AG04449 (cell line): ENCODE results near the gene CFAP119.

Source experiments
- CTCF ChIA-PET: fragments of 350-600 bp; formaldehyde crosslinking; extraction: SDS; loops from one replicate; lab custom pipeline; 2021; ENCODE audit warnings: antibody characterized with exemption; lab: Yijun Ruan, JAX
- POLR2A ChIA-PET: fragments of 400-600, 350-600 bp; formaldehyde crosslinking; extraction: SDS; loops from one replicate; lab custom pipeline; 2020; ENCODE audit warnings: antibody characterized with exemption, inconsistent platforms; lab: Yijun Ruan, JAX
- DNase-seq: peaks from one replicate; pipeline ENCODE4 v3.0.0-alpha.2; 2010; ENCODE audit warnings: low read depth, low spot score
- H3K4me3 ChIP-seq: 2 replicates; pipeline ENCODE4 v1.5.1; 2011; ENCODE audit warnings: low read depth, mild to moderate bottlenecking, control low read depth, low read length
- TF ChIP-seq, protein P1 (sequence below): IDR thresholded peaks from one replicate; pipeline ENCODE4 v1.5.1; 2011; ENCODE audit warnings: mild to moderate bottlenecking, moderate library complexity, low read length, control low read depth, inconsistent platforms; ENCODE audit not compliant: insufficient read depth; ENCODE audit errors: missing control alignments

Gene CFAP119

DNA sequence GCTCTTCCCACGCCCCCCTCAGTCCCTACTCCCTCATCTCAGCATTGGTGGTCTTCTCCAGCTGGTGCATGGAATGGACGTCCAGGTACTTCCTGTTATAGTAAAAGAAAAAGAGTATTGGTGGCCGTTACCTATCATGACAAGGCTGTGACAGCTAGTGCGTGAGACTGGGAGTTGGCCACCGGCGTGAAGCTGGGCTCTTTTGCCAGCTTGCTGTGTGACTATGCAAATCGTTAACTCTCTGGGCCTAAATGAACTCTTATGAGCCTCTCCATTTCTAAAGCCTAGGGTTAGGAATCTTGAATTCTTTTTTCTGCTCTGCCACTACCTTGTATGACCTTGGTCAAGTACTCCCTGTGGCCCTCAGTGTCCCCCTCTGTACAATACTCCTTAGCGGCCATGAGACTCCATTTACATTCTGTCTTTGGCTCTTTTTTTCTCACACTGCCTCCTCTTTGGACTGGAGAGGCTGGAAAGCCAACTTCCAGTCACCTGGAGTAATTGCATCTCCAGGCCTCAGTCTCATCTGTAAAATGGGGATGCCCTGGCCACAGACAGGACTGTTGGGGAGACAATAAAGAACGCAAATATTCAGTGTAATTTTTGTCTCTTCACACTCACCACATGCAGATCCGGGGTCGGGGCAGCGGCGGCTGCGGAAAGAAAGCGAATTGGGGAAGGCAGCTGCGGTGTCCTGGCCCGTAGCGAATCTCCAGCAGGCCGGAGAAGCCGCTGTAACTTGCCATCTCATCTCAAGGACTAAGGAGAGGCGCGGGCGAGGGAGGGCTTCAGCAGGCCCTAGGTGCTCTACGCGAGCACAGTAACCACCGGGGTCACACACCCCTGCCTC is 1.1 kb downstream of the CFAP119 start:
- CTCF ChIA-PET: interaction anchor here (0.7 kb wide), 1 partner anchor 14 kb away, joined by 3 read pairs; no protein-coding TSS in a partner anchor
- H3K4me3 ChIP-seq: peak overlapping the region; percentile 96
- TF ChIP-seq, protein P1, sequence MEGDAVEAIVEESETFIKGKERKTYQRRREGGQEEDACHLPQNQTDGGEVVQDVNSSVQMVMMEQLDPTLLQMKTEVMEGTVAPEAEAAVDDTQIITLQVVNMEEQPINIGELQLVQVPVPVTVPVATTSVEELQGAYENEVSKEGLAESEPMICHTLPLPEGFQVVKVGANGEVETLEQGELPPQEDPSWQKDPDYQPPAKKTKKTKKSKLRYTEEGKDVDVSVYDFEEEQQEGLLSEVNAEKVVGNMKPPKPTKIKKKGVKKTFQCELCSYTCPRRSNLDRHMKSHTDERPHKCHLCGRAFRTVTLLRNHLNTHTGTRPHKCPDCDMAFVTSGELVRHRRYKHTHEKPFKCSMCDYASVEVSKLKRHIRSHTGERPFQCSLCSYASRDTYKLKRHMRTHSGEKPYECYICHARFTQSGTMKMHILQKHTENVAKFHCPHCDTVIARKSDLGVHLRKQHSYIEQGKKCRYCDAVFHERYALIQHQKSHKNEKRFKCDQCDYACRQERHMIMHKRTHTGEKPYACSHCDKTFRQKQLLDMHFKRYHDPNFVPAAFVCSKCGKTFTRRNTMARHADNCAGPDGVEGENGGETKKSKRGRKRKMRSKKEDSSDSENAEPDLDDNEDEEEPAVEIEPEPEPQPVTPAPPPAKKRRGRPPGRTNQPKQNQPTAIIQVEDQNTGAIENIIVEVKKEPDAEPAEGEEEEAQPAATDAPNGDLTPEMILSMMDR: no peak
- POLR2A ChIA-PET: interaction anchor here (0.7 to 2.0 kb wide), 3 partner anchors 13 to 161 kb away, joined by 3 to 9 read pairs (median 8); partner anchors contain the start of gene PHKG2
- DNase-seq: no peak

DNA sequence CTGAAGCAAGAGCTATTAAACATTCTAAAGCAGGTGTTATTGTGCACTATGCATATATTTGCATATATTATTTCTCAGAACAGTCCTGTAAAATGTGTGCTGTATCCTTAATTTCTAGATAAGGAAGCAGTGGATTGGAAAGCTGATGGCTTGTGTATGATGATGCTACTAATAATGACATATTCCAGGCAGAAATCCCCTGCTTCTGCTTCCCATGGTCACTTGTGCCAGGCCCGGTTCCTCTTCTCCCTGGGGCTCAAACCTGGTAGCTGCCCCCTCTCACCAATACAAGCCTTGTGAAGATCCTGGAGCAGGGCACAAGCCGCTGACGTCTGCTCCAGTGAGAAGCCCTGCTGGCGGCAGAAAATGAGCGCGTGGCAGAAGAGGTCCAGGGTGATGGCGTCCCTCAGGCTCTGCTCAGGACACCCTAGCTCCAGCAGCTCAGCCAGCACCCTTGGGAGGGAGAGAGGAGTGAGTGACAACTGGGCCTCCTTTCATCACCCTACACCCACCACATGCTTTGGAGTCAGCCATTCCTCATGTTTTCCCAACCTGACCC is 1.8 kb downstream of the CFAP119 start:
- TF ChIP-seq, protein P1: no peak
- ChIA-PET POLR2A (interaction anchor here (1.4 to 2.0 kb wide), 2 partner anchors 12 to 15 kb away, joined by 8 to 9 read pairs; partner anchors contain the start of gene PHKG2), CTCF (no interaction called here)
- DNase-seq: no peak
- no peak overlapping the region for H3K4me3 ChIP-seq

DNA sequence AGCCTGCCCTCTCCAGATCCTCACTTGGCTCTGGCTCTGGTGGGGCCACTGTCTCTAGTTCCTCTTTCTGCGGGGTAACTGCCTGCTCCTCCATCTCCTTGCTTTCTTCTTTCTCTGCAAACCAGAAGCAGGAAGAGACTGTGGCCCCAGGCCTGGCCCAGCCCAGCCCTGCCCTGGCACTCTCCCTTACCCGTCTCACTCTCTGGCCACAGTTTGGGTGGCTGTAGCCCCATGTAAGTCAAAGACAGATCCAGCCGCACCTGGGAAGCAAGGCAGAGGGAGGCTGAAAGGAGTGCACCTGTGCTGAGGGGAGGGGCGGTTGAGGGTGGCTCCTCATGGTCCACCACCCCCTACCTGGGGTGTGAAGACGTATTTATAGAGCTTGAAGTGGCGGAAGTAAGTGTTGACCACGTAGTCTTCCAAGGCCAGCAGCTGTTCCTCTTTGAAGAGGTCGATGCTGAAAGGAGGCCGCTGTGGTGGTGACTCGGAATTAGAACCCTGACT is 2.8 kb downstream of the CFAP119 start:
- DNase-seq: no peak
- TF ChIP-seq, protein P1: no peak
- ChIA-PET POLR2A (interaction anchor here (2.0 kb wide), 1 partner anchor 16 kb away, joined by 8 read pairs; no protein-coding TSS in a partner anchor), CTCF (interaction anchor here (1.0 kb wide), 2 partner anchors 10 to 55 kb away, joined by 3 read pairs; no protein-coding TSS in a partner anchor)
- H3K4me3 ChIP-seq: no peak overlapping the region

DNA sequence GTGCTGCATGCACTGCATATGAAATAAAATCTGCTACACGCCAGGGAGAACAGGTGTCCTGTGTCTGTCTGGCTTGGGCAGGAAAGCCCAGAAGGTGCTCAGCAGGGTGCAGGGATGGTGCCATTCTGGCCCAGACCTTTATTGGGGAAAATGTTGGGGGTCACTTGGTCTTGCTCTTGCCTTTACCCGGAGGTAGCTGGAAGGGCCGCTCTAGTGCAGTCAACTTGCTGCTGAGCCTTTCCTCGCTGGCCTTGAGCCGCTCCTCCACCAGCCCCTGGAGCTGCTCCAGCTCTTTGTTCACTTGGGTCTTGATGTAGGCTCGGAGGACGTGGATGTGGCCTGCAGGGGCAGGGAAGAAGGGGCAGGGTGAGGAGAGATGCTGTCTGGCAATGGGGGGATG is 4.5 kb downstream of the CFAP119 start:
- TF ChIP-seq, protein P1: no peak
- POLR2A ChIA-PET: interaction anchor here (0.9 kb wide), 1 partner anchor 9 kb away, joined by 4 read pairs; the partner anchor contains the start of gene PHKG2
- DNase-seq: no peak
- CTCF ChIA-PET: no interaction called here
- H3K4me3 ChIP-seq: no peak overlapping the region

DNA sequence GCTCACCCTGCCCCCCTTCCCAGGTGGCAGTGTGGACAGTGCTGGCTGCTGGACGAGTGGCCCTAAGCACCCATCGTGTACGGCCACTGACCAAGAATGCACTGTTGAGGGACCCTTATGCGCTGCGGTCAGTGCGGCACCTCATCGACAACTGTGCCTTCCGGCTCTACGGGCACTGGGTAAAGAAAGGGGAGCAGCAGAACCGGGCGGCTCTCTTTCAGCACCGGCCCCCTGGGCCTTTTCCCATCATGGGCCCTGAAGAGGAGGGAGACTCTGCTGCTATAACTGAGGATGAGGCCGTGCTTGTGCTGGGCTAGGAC is 5.1 kb downstream of the CFAP119 start:
- TF ChIP-seq, protein P1: no peak
- CTCF ChIA-PET: no interaction called here
- no peak for DNase-seq
- POLR2A ChIA-PET: no interaction called here
- no peak overlapping the region for H3K4me3 ChIP-seq
